ENCODE results near the gene DENND5A.

DENND5A gene

DNA sequence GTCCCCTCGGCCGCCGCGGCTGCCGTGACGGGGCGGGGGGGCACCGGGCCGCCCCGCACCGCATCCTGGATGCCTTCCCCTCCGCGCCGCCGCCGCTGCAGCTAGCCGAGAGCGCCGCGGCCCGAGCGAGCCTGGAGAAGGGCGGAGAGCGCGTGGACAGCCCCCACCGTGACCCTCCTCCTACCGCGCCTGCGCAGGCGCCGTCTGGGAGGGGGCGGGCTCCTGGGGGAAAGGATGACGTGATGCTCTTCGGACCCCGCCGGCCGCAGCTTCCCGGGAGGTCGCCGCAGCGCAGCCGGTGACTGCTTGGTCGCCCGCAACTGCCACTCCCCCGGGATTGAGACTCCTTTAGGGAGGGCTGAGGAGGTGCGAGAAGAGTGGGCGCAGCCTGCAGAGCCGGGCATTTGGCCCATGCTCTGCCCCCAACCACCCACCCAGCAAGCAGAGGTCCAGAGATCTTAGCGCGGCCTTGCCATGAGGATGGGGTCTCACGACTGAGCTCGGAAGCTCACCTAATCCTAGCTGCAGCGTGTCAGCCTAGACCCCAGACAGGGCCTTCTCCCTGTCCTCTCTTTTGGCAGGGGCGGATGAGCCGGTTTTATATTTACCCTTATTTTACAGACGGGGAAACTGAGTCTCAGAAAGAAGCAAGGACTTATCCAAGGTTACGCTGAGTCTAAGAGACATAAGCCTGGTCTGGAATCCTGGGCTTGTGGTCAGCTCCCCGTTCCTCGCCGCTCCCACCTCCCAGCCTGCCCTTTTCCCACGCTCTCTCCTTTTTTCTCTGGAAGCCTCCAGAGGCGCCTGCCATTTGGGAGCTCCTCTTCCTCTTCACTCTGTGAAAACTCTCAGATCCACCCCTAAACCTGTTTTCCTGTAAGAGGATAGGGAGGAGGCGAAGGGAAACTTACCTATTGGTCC is at the start of gene DENND5A:
TSS of gene DENND5A (minus strand) at position 140 of the 921 bp plus-strand sequence. CDS start 281 bp downstream, outside the sequence.
- DNase-seq (ENCODE audit: low read depth), result peak; percentile 92

DNA sequence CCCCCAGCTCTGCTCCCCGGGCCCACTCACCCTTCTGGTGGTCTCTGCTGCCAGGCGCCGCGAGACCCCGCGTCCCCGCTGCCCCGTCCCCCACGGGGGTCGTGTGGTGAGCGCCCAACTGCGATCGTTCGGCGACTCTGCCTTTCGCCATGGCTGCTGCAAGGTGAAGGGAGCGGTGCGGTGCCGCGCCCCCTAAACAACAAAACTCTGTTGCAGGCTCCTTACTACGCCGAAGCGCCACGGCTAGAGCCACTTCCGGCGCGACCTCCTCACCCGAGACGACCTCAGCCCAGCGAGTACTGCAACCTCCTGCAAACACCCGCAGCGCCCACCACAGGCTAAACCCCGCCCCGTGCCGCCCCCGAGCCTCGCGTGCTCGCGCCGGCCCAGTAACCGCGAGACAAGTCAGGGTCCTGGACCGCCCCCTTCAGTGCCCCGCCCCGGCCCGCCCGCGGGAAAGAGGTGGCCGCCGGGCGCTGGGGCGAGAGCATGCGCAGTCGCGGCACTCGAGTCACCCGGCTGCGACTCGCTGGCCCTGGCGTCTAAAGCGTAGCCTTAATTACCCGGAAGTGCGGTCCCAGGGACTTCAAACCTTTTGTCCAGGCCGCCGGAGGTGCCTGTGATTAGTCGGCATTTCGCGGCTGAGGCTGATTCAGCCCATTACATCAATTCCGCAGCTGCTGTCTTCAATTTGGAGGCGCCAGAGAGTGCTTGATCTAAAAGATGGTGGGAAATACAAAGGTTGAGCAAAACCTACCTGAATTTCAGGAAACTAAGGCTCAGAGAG is 49.3 kb upstream of the DENND5A start, which contains the start of gene TMEM41B:
TSS of gene TMEM41B (minus strand) at position 303 of the 787 bp plus-strand sequence. CDS start at position 151, 152 bp downstream.
- peak; percentile 99 for DNase-seq (ENCODE audit: low read depth)

DNA sequence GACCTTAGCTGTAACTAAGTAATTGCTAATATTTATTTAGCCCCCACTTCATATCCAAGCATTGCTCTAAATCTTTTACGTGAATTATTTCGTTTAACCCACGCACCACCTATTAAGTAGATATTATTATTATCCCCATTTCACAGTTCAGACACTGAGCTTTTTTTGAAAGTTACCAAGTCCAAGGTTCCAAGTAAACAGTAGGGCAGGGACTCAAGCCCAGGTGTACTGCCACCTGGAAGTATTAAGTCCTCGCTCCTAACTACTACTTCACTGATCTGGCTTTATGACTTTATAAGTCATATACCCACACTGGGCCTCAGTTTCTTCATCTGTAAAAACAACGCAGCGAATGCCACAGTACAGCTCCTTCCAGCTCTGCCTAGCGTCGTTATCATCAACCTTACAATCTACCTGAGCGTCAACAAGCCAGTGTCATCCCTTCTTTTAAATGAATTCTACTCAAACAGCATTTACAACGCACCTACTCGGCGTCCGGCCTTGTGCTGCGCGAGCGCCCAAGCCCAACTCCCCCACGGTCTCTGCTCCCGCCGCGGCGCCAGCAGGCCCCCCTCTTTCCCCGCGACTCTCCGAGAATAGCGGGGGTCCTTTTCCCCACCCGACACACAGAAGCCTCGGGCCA is 48.6 kb upstream of the DENND5A start:
- peak; percentile 32 for DNase-seq (ENCODE audit: low read depth)

DNA sequence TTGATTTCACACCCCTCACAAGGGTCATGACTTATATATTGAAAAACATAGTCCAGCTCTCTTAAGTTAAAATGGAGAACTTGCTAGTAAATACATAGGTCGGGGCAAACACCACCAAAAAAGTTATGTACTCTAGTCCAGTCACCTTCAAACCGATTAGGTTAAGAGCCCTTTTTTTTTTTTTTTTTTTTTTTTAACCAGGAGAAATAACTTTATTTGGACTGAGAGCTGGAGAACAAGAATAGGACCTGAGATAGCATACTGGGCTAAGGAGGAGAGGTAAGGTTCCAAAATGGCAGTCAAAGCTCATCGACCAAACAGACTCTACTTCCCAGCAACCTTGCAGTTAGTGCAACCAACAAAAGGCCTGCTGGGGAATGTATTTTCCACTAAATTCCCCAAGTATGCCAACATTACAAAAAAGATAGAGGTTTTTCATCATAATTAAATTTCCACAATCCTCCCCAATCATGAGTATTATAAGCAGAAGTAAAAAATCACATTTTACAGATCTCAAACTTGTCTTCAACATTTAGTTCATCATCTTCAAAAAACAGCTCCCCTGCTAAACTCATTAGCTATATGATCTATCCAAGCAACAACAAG is 45.4 kb upstream of the DENND5A start:
- no peak for DNase-seq (ENCODE audit: low read depth)

DNA sequence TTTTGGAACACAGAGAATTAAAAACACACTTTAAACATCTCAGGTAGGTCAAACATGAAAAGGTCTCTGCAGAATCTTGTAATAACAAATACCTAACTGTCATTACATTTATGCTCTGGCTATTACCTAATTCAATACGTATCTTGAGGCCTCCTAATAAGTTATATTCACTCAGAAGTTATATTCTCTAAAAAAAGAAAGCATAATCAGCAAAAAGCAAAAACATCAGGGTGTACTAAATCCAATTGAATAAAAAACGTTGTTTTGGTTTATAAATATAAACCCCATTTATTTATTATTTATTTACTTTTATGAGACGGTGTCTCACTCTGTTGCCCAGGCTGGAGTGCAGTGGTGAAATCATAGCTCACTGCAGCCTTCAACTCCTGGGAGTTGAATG is 39.0 kb upstream of the DENND5A start:
- no peak for DNase-seq (ENCODE audit: low read depth)

DNA sequence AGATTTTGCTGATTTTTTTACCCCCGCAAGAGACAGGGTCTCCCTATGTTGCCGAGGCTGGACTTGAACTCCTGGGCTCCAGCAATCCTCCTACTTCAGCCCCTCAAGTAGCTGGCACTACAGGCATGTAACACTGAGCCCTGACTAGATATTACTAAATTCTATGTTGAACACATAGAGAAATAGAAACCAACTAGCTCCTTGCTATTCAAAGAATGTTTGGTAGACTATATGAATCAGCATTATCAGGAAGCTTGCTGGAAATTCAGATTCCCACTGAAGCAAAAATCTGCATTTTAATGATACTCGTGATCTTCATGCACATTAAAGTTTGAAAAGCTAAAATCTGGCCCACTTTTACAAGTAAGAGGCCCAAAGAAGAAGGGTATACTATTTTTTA is 37.3 kb upstream of the DENND5A start:
- no peak for DNase-seq (ENCODE audit: low read depth)

DNA sequence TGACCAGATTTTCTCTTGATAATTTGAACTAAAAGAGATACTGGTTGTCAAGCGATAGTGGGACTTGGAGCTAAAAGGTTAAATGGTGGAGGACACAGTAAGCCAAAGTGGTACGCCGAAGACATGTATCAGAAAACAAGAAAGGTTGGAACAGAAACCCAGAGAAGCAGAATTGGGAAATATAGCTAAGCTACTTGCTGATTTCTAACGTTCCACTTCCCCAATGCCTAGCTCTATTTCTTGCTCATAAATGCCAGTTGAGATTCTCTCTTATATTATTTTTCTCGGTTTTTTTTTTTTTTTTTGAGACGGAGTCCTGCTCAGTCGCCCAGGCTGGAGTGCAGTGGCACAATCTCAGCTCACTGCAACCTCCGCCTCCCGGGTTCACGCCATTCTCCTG is 36.6 kb upstream of the DENND5A start:
- DNase-seq (ENCODE audit: low read depth), result no peak

DNA sequence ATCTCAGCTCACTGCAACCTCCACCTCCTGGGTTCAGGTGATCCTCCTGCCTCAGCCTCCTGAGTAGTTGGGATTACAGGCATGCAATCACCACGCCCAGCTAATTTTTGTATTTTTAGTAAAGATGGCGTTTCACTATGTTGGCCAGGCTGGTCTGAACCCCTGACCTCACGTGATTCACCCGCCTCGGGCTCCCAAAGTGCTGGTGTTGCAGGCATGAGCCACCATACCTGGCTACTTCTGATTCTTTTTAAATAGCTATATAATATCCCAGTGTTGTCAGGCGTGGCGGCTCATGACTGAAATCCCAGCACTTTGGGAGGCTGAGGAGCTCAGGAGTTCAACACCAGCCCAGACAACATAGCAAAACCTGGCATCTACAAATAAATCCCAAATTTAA is 28.5 kb upstream of the DENND5A start:
- no peak for DNase-seq (ENCODE audit: low read depth)

DNA sequence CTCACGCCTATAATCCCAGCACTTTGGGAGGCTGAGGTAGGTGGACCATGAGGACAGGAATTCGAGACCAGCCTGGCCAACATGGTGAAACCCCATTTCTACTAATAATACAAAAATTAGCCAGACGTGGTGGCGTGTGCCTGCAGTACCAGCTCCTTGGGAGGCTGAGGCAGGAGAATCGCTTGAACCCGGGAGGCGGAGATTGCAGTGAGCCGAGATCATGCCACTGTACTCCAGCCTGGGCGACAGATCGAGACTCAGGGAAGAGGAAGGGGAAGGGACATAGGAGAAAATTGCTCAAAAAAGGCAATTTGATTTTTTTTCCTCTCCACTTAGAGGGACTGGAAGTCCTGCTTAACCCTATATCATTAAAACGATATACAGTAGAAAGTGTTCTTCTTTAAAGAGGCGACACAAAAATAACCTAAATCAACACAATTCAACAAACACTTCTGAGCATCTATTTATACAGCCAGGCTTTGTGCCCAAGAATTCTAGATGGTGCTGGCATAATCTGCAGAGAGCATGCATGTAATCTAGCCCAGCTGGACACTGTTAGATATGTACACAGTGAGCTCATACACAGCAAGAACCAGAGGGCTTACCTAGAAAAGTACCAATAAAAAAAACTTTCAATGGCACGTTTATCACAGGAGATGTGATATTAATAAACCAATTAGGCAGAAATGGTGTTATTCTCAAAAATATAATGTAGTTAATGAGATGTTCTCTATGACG is 20.9 kb upstream of the DENND5A start:
- no peak for DNase-seq (ENCODE audit: low read depth)

DNA sequence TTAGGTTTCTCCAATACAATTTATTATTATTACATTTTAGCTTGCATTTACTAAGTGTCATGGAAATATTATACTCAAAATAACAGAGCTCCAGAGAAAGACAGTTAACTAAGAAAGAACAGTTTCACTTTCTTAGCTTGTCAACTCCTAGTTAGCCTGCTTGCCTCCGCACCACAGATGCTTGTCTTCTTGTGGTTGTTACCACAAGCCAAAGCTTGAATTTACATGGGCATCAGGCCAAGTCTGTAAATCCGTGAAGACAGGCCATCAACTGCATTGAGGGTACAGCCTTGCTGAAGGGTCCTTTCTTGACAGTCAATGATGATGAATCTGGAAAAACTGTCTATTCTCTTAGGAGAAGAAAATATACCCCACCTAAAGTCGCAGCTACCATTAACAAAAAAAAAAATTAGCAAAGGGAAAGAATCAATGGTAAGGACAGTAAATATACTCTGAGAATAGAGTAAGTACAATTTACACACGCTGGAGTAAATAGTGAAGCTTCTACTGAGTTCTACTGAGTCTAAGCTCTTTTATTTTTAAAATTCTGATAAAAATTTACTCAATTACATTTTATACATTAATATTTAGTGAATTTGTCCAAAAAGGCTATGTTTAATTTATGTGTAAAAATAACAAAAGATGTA is 15.6 kb upstream of the DENND5A start:
- DNase-seq (ENCODE audit: low read depth), result peak; percentile 73

GRCh38 chr11:9277176-9277575 is 12.0 kb upstream of the DENND5A start:
- no peak for DNase-seq (ENCODE audit: low read depth)

- no peak for DNase-seq (ENCODE audit: low read depth)
Observed at GRCh38 chr11:9276571-9276970, 11.4 kb upstream of the DENND5A start.

GRCh38 chr11:9274499-9275258 is 9.5 kb upstream of the DENND5A start:
- peak; percentile 62 for DNase-seq (ENCODE audit: low read depth)

GRCh38 chr11:9273376-9274336 is 8.5 kb upstream of the DENND5A start:
- DNase-seq (ENCODE audit: low read depth), result peak; percentile 39

GRCh38 chr11:9269492-9270013 is 4.4 kb upstream of the DENND5A start:
- peak; percentile 48 for DNase-seq (ENCODE audit: low read depth)

GRCh38 chr11:9267680-9268079 is 2.5 kb upstream of the DENND5A start:
- no peak for DNase-seq (ENCODE audit: low read depth)

DNA sequence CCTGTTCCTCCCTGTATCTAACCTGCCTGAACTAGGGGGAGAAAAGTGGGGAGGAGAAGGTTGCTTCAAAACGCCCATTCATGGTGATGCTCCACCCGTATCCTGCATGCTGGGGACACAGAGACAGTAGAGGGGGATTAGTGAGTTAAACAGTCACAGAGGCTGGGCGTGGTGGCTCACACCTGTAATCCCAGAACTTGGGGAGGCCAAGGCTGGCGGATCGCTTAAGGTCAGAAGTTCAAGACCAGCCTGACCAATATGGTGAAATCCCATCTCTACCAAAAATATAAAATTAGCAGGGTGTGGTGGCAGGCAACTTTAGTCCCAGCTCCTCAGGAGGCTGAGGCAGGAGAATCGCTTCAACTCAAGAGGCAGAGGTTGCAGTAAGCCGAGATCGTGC is 1.8 kb upstream of the DENND5A start:
- no peak for DNase-seq (ENCODE audit: low read depth)

GRCh38 chr11:9266132-9266736 is 1.1 kb upstream of the DENND5A start:
- no peak for DNase-seq (ENCODE audit: low read depth)

Measured in EH (cell line).